ENCODE data around the gene LAPTM5. TPM values are rescaled to one million over a fixed set of nuclear protein-coding genes. Genes with fewer than 3 reads are reported as not detected.

LAPTM5 gene
- total and polyA plus RNA-seq, 2 of the 8 experiments (the other 6 are each of a cell fraction or from before 2014, with no cell fraction given), result 0.37 to 1.4 TPM

DNA sequence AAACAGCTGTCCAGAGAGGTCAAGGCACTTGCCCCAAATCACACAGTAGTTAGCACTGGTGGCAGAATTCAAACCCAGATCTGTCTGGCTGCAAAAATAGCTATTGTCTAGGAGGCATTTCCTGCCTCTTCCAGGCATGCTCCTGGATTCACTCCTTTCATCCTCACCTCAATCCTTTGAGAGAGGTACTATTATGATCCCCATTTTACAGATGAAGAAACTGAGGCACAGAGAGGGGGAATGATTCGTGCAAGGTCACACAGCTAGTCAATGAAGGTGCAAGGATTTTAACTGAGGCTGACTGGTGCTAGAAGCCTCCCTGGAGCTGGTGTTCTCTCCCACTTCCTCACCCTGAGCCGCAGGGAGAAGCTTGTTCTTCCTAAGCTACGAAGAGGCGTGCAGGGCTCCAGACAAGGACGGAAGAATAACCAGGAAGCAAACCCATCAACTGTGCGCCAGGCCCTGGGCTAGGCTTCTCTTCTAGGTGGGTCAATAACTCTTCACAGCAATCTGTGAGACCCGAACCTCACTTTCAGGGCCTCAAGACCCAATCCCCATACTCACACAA is 631 bp upstream of the LAPTM5 start (continued):
- no peak for TF ChIP-seq BRCA1 (IDR thresholded peaks at IDR 0.05; ENCODE audit: low read depth, low read length)
- TF ChIP-seq POU5F1 (IDR thresholded peaks at IDR 0.05; ENCODE audit: low read depth, low read length), result no peak
- no peak for TF ChIP-seq TAF7 (optimal IDR thresholded peaks at IDR 0.05; ENCODE audit: borderline replicate concordance, low read depth, low read length)
- TF ChIP-seq HDAC6 (IDR thresholded peaks at IDR 0.05; ENCODE audit: low read depth, low read length), result no peak
- TF ChIP-seq RNF2 (IDR thresholded peaks at IDR 0.05; ENCODE audit: borderline replicate concordance, low read depth, low read length, missing control alignments, poor library complexity, severe bottlenecking), result no peak
- TF ChIP-seq SP1 (IDR thresholded peaks at IDR 0.05; ENCODE audit: low read depth, low read length), result no peak
